Tibial artery (tissue), 4 donors: ENCODE measurements around the gene PRDM16.

ENCODE experiments used
- DNase-seq, 2 donors: peaks; one replicate each; pipeline ENCODE4 v3.0.0-alpha.2; 2019
- H3K27ac ChIP-seq, 2 donors: fragments of 200-600 bp; sonication (generic) in 1 of 2; 1 replicate in 1 of 2; 2 replicates in 1 of 2; pipeline ENCODE4 v1.5.1; 2018 to 2019; ENCODE audit warnings: mild to moderate bottlenecking in 1 of 2
- H3K27me3 ChIP-seq, 2 donors: fragments of 200-600 bp; sonication (generic) in 1 of 2; one replicate each; pipeline versions ENCODE4 v1.5.1 to v1.6.0; 2016 to 2019
- H3K36me3 ChIP-seq, 3 donors: fragments of 200-600 bp; sonication (generic) in 2 of 3; one replicate each; pipeline ENCODE4 v1.5.1; 2016 to 2019; ENCODE audit warnings: mild to moderate bottlenecking in 2 of 3
- H3K4me1 ChIP-seq, 4 donors: fragments of 200-600 bp; sonication (generic) in 2 of 4; 1 replicate in 3 of 4; 2 replicates in 1 of 4; pipeline ENCODE4 v1.5.1; 2016 to 2019
- H3K4me3 ChIP-seq, 2 donors: fragments of 200-600 bp; sonication (generic) in 1 of 2; 1 replicate in 1 of 2; 2 replicates in 1 of 2; pipeline ENCODE4 v1.5.1; 2018 to 2019; ENCODE audit warnings: mild to moderate bottlenecking in 2 of 2
- H3K9me3 ChIP-seq, 3 donors: fragments of 200-600 bp; sonication (generic) in 1 of 3; one replicate each; pipeline ENCODE4 v1.5.1; 2016 to 2019
- intact Hi-C: fragments of 100-400 bp; cut with DNase I; formaldehyde crosslinking; loops from one replicate; pipeline ENCODE4 v1.15.0; 2023; ENCODE audit warnings: low total_unique reads
- TF ChIP-seq, protein P1 (sequence below), 2 experiments: fragments of 200-600 bp in 1 of 2; fragments of 450-650 bp in 1 of 2; IDR thresholded peaks; one replicate each; pipeline ENCODE4 v1.5.1; 2017 to 2019; ENCODE audit warnings: antibody characterized with exemption in 2 of 2, mild to moderate bottlenecking in 1 of 2, moderate library complexity in 1 of 2

Gene PRDM16

DNA sequence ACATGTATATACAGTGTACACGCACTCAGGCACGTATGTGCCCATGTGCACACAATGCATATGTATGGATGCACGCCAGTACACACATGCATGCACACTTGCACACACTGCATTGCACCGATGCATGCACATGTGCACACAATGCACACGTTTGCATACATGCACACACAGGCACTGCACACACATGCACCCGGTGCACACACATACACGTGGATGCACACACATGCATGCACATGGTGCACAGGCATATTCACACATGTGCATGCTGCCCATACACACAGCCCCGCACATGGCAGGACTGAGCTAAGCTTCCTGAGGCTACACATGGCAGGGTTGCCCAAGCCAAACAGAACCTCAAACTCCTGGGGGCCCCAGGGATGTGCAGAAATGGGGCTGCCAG lies 405.0 kb downstream of the PRDM16 start:
- intact Hi-C loops = loop anchor here (10.0 kb wide), 1 partner anchor 241 kb away; no protein-coding TSS in a partner anchor
- H3K36me3 ChIP-seq = no peaks in the 10 kb centered on the region
- TF ChIP-seq, protein P1, sequence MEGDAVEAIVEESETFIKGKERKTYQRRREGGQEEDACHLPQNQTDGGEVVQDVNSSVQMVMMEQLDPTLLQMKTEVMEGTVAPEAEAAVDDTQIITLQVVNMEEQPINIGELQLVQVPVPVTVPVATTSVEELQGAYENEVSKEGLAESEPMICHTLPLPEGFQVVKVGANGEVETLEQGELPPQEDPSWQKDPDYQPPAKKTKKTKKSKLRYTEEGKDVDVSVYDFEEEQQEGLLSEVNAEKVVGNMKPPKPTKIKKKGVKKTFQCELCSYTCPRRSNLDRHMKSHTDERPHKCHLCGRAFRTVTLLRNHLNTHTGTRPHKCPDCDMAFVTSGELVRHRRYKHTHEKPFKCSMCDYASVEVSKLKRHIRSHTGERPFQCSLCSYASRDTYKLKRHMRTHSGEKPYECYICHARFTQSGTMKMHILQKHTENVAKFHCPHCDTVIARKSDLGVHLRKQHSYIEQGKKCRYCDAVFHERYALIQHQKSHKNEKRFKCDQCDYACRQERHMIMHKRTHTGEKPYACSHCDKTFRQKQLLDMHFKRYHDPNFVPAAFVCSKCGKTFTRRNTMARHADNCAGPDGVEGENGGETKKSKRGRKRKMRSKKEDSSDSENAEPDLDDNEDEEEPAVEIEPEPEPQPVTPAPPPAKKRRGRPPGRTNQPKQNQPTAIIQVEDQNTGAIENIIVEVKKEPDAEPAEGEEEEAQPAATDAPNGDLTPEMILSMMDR (IDR thresholded peaks at IDR 0.05) = no peak

DNA sequence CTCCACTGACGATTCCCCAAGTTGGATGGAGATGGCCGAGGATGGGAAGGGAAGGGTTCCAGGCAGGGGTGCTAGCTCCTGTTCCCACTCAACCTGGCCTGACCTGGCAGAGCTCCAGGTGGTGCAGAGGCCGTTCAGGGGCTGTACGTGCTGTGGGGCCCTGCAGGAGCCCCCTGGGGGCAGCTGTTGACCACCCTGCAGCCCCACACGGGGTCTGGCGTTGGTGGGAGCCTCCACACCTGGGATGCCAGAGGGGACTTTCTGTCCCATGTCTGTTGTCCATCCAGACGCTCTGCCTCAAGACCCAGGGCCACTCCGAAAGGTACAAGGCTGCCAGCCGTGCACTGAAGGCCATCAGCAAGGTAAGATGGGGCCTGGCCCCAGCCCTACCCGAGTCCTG lies 405.4 kb downstream of the PRDM16 start:
- no peak for DNase-seq
- intact Hi-C loops = loop anchor here (10.0 kb wide), 1 partner anchor 240 kb away; no protein-coding TSS in a partner anchor
- Histone ChIP-seq H3K9me3 (no peaks in the 10 kb centered on the region), H3K27ac (no peak overlapping the region), H3K36me3 (no peaks in the 10 kb centered on the region), H3K27me3 (peaks cover 0 to 81% of the 10 kb centered on the region in 2 donors), H3K4me3 (no peak overlapping the region), H3K4me1 (peaks cover 0 to 6% (median 4%) of the 10 kb centered on the region in 4 donors)
- TF ChIP-seq, protein P1 (IDR thresholded peaks at IDR 0.05) = no peak

More for the DNA sequence above, 405.0 kb downstream of the PRDM16 start:
- DNase-seq = no peak
- Histone ChIP-seq H3K27ac (no peak overlapping the region), H3K9me3 (no peaks in the 10 kb centered on the region), H3K4me1 (peaks cover 0 to 6% (median 4%) of the 10 kb centered on the region in 4 donors), H3K27me3 (peaks cover 0 to 86% of the 10 kb centered on the region in 2 donors), H3K4me3 (no peak overlapping the region)

DNA sequence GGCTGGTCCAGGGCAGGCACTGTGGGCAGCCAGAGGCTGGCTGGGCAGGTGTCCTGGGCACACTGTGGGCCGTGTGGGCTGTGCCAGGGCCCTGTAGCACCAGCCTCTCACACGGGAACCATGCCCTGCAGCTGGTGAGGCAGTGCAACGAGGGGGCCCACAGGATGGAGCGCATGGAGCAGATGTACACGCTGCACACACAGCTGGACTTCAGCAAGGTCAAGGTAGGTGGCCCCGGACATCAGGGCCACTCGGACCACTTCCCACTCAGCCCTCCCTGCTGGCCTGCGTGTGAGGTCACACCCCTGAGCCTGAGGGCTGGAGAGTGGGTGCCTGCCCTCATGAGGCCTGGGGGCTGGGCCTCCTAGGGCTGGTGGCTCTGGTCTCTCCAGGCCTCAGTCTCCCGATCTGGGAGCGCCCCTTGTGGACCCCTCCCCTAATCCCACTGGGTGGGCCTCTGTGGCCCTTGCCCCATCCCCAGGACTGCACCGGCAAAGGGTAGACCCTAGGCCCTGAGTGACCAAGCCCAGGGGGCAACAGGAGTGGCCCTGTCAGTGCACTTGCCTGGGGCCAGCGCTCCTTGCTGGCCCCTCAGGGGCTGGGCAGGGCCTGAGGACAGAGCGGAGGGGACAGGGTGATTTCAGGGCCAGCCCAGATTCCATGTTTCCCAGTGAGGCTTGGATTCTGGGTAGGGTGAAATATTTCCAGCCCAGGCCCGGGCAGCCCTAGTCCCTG lies 407.0 kb downstream of the PRDM16 start:
- TF ChIP-seq, protein P1 (IDR thresholded peaks at IDR 0.05) = no peak
- peaks cover 0 to 70% of the 10 kb centered on the region in 2 donors for H3K27me3 ChIP-seq
- peaks cover 0 to 6% (median 4%) of the 10 kb centered on the region in 4 donors for H3K4me1 ChIP-seq
- no peak overlapping the region for H3K27ac ChIP-seq
- H3K36me3 ChIP-seq = no peaks in the 10 kb centered on the region
- no peak for DNase-seq
- no peaks in the 10 kb centered on the region for H3K9me3 ChIP-seq
- H3K4me3 ChIP-seq = no peak overlapping the region
- intact Hi-C loops = loop anchor here (10.0 kb wide), 1 partner anchor 239 kb away; no protein-coding TSS in a partner anchor

DNA sequence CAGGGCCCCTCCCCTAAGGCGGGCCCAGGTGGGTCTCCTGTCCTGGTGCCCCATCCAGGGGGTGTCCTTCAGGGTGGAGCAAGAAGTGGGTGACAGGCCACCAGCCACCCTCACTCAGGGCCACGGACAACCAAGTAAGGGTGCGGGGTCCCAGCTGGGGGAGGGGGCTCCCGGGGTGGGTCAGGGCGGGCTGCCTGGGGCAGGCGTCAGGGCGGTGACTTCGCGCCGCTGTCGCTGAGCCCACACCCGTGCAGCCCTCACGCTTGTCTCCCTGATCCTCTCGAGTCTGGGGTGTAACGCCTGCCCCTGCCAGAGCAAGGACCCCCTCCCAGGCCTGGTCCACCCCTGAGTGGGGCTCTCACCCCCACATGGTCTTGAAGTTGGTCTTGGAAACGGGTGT lies 407.7 kb downstream of the PRDM16 start:
- Histone ChIP-seq H3K27ac (no peak overlapping the region), H3K4me3 (no peak overlapping the region), H3K27me3 (peaks cover 0 to 63% of the 10 kb centered on the region in 2 donors), H3K36me3 (no peaks in the 10 kb centered on the region), H3K9me3 (no peaks in the 10 kb centered on the region), H3K4me1 (peaks cover 0 to 3% (median 0%) of the 10 kb centered on the region in 4 donors)
- intact Hi-C loops = loop anchor here (10.0 kb wide), 1 partner anchor 238 kb away; no protein-coding TSS in a partner anchor
- DNase-seq = no peak
- TF ChIP-seq, protein P1 (IDR thresholded peaks at IDR 0.05) = no peak

DNA sequence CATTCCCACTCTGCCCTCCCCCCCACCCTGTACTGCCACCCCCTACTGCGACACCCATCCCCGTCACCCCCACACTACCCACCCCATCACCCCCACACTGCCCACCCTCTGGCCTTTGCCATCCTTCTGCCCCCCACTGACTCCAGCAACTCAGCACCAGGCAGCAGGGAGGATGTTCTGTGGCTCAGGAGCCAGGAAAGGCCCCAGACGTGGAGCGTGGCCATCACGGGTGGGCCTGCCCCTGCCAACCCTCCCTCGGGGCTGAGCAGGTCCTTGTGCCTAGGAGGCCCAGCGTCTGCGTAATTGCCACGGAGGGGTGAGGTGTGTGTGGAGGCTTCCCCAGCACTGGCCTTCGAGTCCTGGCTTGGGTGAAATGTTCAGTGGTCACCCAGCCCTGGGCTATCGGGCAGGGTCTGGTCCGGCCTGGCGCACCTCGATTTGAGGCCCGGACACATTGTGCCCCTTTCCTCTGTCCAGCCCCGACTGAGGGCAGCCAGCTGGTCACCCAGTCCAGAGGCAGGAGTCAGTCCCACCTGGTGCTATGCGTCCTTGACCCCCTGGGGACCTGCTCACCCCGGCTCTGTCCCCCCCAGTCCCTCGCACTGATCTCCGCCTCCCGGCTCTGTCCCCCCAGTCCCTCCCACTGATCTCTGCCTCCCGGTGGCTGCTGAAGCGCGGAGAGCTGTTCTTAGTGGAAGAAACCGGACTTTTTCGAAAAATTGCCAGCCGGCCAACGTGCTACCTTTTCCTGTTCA lies 408.4 kb downstream of the PRDM16 start:
- no peak for DNase-seq
- Histone ChIP-seq H3K9me3 (no peaks in the 10 kb centered on the region), H3K27ac (no peak overlapping the region), H3K36me3 (no peaks in the 10 kb centered on the region), H3K4me1 (no peaks in the 10 kb centered on the region), H3K4me3 (no peak overlapping the region), H3K27me3 (peaks cover 0 to 58% of the 10 kb centered on the region in 2 donors)
- intact Hi-C loops = loop anchor here (10.0 kb wide), 1 partner anchor 237 kb away; no protein-coding TSS in a partner anchor
- TF ChIP-seq, protein P1 (IDR thresholded peaks at IDR 0.05) = no peak
